IPS DF 4.7 (cell line): ENCODE results near the gene NT5C3B.
A peak's percentile ranks its signal among the peaks of the same experiment; 100 is the strongest.
"Not testable (repeated sequence)": the region's sequence is repeated elsewhere in the genome, so short reads cannot be mapped to it uniquely, and the experiment has no call there.

Source experiments
- DNase-seq: peaks from one replicate; pipeline ENCODE4 v3.0.0-alpha.2; 2013; ENCODE audit warnings: low spot score; ENCODE audit errors: extremely low read depth

Gene NT5C3B

GRCh38 chr17:41835800-41836549 is at the start of gene NT5C3B:
Gene NT5C3B (minus strand): TSS chr17:41836232. CDS start chr17:41836193, 39 bp downstream.
- no peak for DNase-seq

DNA sequence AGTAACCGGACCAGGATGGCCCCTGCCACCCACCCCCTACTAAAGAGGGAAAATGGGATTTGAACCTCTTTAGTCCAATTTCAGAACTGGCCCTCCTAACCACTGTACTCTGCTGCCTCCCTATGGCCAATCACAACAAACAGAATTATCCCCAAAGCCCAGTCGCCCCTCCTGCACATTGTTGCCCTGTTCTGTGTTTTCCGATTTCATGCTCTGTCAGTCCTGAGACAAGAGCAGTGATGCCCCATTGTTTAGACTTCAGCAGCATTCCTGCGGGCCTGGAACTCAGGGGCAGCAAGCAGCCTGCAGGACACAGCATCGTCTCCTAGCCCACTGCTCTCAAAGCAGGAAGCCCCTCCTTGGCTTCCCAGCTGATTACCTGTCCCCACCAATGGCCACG is 49.7 kb upstream of the NT5C3B start:
- DNase-seq, result no peak

- DNase-seq, result no peak
Observed at GRCh38 chr17:41882756-41883155, 46.7 kb upstream of the NT5C3B start.

- DNase-seq, result no peak
Observed at GRCh38 chr17:41880130-41880529, 44.1 kb upstream of the NT5C3B start.

DNA sequence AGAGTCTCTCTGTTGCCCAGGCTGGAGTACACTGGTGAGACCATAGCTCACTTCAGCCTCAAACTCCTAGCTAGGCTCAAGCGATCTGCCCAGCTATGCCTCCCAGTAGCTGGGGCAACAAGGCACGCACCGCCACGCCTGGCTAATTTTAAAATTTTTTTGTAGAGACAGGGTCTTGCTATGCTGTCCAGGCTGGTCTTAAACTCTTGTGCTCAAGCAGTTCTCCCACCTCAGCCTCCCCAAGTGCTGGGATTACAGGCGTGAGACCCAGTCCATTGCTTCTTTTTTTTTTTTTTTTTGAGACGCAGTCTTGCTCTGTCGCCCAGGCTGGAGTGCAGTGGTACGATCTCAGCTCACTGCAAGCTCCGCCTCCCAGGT is 38.2 kb upstream of the NT5C3B start:
- DNase-seq, result not testable (repeated sequence)

GRCh38 chr17:41873559-41874292 is 37.7 kb upstream of the NT5C3B start:
- no peak for DNase-seq

- DNase-seq, result no peak
Observed at GRCh38 chr17:41871789-41872188, 35.8 kb upstream of the NT5C3B start.

GRCh38 chr17:41870627-41871026 is 34.6 kb upstream of the NT5C3B start:
- DNase-seq, result no peak

GRCh38 chr17:41870097-41870496 is 34.1 kb upstream of the NT5C3B start:
- DNase-seq, result no peak

- no peak for DNase-seq
Observed at GRCh38 chr17:41869426-41869825, 33.4 kb upstream of the NT5C3B start.

- no peak for DNase-seq
Observed at GRCh38 chr17:41868568-41868967, 32.5 kb upstream of the NT5C3B start.

DNA sequence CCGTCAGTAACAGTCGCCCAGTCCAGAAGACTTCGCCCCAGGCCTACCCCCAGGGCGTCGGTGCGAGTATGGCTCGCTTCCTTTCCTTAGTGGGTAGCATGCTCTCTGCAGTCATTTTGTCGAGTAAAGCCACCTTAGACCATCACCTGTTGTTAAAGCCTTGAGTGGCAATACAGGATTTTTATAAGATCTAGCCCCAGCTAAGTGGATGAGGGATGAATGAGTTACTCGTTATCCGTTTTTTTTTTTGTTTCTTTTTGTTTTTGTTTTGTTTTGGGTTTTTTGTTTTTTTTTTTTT is 29.5 kb upstream of the NT5C3B start:
- no peak for DNase-seq

- peak; percentile 49 for DNase-seq
Observed at GRCh38 chr17:41864836-41865595, 29.0 kb upstream of the NT5C3B start, which contains the start of gene KLHL11. Gene KLHL11 (minus strand): TSS chr17:41865423. CDS start chr17:41865370, 53 bp downstream.

DNA sequence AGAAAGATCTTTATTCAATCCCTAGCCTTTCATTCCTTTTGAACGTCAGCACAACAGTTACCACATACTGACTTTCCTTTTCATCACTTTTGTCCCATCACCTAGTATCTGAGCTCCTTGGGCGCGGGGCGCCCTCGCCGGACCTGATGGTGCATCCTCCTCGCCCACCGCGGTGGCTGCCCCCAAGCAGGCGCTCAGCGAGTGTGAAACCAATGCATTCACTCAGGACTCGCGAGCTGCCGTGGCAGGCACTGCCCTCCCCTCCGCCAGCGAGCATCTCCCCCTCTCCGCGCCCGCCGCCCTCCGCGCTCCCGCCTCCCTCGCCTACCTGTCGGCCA is 28.4 kb upstream of the NT5C3B start:
- no peak for DNase-seq

DNA sequence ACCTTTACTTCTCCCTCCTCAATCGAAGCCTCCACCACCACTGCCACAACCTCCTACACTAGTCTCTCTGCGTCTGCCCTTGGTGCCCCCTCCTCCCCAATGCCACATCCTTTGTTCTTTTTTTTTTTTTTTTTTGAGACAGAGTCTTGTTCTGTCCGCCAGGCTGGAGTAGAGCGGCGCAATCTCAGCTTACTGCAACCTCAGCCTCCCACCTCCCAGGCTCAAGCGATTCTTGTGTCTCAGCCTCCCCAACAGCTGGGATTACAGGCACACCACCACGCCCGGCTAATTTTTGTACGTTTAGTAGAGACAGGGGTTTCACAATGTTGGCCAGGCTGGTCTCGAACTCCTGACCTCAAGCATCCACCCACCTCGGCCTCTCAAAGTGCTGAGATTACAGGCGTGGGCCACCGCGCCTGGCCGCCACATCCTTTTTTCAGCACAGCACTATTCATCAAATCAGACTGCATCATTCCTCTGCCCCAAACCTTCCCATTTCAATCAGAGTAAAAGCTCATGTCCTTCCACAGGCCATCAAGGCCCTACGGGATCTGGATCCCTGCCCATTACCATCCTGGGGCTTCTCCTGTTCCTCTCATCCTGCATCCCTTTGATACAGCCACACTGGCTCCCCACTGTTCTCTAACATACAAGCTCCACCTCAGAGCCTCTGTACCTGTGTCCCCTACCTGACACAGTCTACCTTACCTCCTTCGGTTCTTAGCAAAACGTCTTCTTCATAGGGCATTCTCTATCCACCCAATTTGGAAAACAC is 27.2 kb upstream of the NT5C3B start:
- no peak for DNase-seq

- DNase-seq, result no peak
Observed at GRCh38 chr17:41860254-41860931, 24.4 kb upstream of the NT5C3B start.

DNA sequence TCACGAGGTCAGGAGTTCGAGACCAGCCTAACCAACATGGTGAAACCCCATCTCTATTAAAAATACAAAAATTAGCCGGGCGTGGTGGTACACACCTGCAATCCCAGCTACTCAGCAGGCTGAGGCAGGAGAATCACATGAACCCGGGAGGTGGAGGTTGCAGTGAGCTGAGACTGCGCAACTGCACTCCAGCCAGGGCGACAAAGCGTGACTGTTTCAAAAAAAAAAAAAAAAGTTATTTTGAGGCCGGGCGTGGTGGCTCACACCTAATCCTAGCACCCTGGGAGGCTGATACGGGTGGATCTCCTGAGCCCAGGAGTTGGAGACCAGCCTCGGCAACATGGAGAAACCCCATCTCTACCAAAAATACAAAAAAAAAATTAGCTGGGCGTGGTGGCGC is 15.3 kb upstream of the NT5C3B start:
- not testable (repeated sequence) for DNase-seq

DNA sequence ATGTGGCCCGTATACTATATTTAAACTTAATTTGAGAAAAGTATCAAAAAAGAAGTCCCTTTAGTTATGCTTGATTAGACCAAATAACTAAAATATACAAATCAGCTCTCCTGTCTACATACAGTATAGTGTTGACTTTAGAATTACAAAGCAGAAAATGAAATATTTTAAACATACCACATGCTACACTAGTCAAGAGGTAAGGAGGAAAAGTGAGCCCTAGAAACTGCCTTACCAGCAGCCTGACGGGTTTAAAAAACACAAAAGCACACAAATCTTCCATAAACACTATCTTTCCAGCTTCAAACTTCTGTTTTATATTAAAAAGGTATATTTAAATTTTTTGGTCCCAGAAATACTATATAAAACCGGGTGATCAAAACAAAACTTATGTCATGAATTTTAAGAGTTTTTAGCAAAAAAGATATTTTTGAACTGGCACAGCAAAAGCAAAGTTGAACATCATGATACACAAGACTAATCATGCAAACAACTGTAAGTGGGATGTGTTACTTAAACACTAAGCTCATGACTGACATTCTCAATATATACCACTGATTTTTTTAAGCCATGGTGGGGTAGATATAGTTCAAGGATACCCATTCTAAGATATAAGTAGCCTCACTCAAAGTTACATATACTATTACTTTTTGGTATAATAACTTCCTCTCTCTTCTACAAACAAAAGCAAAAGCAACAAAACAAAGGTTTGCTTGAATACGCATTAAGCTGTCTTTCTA is 13.4 kb upstream of the NT5C3B start:
- DNase-seq, result no peak

- DNase-seq, result no peak
Observed at GRCh38 chr17:41848788-41849187, 12.8 kb upstream of the NT5C3B start.

DNA sequence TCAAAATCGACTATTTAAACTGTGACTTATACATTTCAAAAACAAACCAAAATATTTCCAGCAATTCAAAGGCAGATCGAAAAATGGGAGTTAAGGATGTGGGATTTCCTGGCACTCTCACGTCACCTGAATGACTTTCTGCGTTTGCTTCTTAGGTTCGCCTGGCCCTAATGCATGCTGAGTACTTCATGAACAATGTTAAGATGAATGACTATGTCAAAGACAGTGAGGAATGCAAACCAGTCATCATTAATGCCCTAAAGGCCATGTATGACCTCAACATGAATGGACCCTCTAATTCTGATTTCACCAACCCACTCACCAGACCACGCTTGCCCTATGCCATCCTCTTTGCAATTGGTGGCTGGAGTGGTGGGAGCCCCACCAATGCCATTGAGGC is 8.9 kb upstream of the NT5C3B start:
- no peak for DNase-seq
